Stimulated activated CD4-positive, alpha-beta T cell treated with anti-CD3 and anti-CD28 coated beads, TNF-alpha, amount 100 ng/mL, for 24 hours (primary cell): ENCODE results near the gene SLC25A39.
"Not testable (repeated sequence)": the region's sequence is repeated elsewhere in the genome, so short reads cannot be mapped to it uniquely, and the experiment has no call there.

Experiments
- DNase-seq, 3 experiments: peaks; one replicate each; pipeline ENCODE4 v3.0.0-alpha.2; 2020; ENCODE audit warnings: low read depth in 3 of 3

The SLC25A39 gene

GRCh38 chr17:44335564-44335963 is 10.9 kb upstream of the SLC25A39 start:
- DNase-seq = no peak

GRCh38 chr17:44334727-44335126 is 10.1 kb upstream of the SLC25A39 start:
- no peak for DNase-seq

GRCh38 chr17:44334315-44334714 is 9.7 kb upstream of the SLC25A39 start:
- no peak for DNase-seq

- DNase-seq = no peak
Measured at GRCh38 chr17:44333371-44333770, 8.7 kb upstream of the SLC25A39 start.

GRCh38 chr17:44331249-44331760 is 6.7 kb upstream of the SLC25A39 start:
- peak in 2 of 3 experiments; percentile 57 to 62 for DNase-seq

GRCh38 chr17:44330263-44330662 is 5.6 kb upstream of the SLC25A39 start:
- not testable (repeated sequence) for DNase-seq

GRCh38 chr17:44329516-44329915 is 4.9 kb upstream of the SLC25A39 start:
- DNase-seq = not testable (repeated sequence)

GRCh38 chr17:44327715-44328449 is 3.3 kb upstream of the SLC25A39 start:
- DNase-seq = no peak

- peak; percentile 82 to 90 (median 89) for DNase-seq
Measured at GRCh38 chr17:44326861-44327444, 2.3 kb upstream of the SLC25A39 start.

GRCh38 chr17:44324092-44324570 is 492 bp downstream of the SLC25A39 start:
- no peak for DNase-seq

GRCh38 chr17:44323359-44324091 is 1.1 kb downstream of the SLC25A39 start:
- no peak for DNase-seq

- no peak for DNase-seq
Measured at GRCh38 chr17:44322236-44322895, 2.3 kb downstream of the SLC25A39 start.

- DNase-seq = no peak
Measured at GRCh38 chr17:44321246-44322120, 3.1 kb downstream of the SLC25A39 start.

- DNase-seq = no peak
Measured at GRCh38 chr17:44320066-44320465, 4.6 kb downstream of the SLC25A39 start.

GRCh38 chr17:44318077-44318892 is 6.3 kb downstream of the SLC25A39 start:
- DNase-seq = no peak

GRCh38 chr17:44317545-44317944 is 7.1 kb downstream of the SLC25A39 start:
- DNase-seq = no peak

- no peak for DNase-seq
Measured at GRCh38 chr17:44315760-44316731, 8.6 kb downstream of the SLC25A39 start.

GRCh38 chr17:44314869-44315661 is 9.6 kb downstream of the SLC25A39 start:
- peak in 2 of 3 experiments; percentile 28 to 59 for DNase-seq
